Prostate gland (tissue), 1 donor: ENCODE data around the gene ABCG1.

Source experiments
- POLR2A ChIP-seq: fragments of 450-650 bp; IDR thresholded peaks from one replicate; pipeline ENCODE4 v1.6.1; 2016; ENCODE audit warnings: antibody characterized with exemption, mild to moderate bottlenecking
- POLR2AphosphoS5 ChIP-seq: sonication (generic); formaldehyde crosslinking; IDR thresholded peaks from one replicate; pipeline ENCODE4 v1.6.1; 2017; ENCODE audit warnings: antibody characterized with exemption

- TF ChIP-seq POLR2A (no peak), POLR2AphosphoS5 (no peak)
Measured at GRCh38 chr21:42317826-42318746, 99.1 kb downstream of the ABCG1 start.
